ENCODE data around the gene TUBGCP6.

Gene TUBGCP6

DNA sequence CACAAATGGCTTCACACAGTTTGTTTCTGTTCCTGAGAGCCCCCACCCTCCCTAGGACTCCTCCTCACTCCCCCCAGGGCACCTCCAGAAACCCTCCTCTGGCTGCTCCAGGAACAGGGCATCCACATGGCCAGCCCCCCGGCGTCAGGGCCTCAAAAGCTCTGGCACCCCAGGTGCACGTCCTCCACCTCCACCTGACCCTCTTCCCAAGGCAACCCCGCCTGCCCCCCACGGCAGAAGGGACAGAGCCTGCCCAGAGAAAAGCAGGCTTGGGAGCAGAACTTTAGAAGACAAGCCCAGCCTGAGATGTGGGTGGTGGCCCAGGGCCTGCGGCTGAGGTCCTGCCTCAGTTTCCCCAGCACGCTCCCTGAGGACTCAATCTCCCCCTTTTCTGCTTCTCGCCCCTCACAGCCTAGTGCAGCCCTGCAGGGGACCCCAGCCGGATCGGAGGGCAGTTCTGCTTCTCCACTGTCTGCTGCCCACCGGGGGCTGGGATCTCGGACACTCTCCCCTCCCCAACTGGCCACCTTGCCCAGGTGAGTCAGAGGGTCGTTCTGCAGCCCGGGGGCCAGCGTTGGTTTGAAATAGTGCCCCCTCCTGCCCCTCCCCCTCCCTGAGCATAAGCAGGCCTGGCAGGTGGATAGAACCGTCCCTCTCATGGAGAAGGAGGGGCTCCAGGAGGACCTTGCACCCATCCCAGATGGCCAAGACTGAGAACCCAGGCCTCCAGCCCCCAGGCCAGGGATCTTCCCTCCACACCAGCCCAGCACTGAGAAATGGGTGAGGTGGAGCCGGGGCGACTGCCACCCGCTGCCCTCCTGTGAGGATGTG lies 61.5 kb downstream of the TUBGCP6 start:
- TF ChIP-seq, protein P1, sequence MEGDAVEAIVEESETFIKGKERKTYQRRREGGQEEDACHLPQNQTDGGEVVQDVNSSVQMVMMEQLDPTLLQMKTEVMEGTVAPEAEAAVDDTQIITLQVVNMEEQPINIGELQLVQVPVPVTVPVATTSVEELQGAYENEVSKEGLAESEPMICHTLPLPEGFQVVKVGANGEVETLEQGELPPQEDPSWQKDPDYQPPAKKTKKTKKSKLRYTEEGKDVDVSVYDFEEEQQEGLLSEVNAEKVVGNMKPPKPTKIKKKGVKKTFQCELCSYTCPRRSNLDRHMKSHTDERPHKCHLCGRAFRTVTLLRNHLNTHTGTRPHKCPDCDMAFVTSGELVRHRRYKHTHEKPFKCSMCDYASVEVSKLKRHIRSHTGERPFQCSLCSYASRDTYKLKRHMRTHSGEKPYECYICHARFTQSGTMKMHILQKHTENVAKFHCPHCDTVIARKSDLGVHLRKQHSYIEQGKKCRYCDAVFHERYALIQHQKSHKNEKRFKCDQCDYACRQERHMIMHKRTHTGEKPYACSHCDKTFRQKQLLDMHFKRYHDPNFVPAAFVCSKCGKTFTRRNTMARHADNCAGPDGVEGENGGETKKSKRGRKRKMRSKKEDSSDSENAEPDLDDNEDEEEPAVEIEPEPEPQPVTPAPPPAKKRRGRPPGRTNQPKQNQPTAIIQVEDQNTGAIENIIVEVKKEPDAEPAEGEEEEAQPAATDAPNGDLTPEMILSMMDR (IDR thresholded peaks at IDR 0.05; ENCODE audit: low read depth, low read length): no peak
- in situ Hi-C loops (cut with HindIII; ENCODE audit: low sequenced_read_pairs): no loop called here
- no peak overlapping the region for H3K4me3 ChIP-seq (ENCODE audit: low read depth, low read length)
- DNase-seq (ENCODE audit: low read depth, low spot score): no peak

DNA sequence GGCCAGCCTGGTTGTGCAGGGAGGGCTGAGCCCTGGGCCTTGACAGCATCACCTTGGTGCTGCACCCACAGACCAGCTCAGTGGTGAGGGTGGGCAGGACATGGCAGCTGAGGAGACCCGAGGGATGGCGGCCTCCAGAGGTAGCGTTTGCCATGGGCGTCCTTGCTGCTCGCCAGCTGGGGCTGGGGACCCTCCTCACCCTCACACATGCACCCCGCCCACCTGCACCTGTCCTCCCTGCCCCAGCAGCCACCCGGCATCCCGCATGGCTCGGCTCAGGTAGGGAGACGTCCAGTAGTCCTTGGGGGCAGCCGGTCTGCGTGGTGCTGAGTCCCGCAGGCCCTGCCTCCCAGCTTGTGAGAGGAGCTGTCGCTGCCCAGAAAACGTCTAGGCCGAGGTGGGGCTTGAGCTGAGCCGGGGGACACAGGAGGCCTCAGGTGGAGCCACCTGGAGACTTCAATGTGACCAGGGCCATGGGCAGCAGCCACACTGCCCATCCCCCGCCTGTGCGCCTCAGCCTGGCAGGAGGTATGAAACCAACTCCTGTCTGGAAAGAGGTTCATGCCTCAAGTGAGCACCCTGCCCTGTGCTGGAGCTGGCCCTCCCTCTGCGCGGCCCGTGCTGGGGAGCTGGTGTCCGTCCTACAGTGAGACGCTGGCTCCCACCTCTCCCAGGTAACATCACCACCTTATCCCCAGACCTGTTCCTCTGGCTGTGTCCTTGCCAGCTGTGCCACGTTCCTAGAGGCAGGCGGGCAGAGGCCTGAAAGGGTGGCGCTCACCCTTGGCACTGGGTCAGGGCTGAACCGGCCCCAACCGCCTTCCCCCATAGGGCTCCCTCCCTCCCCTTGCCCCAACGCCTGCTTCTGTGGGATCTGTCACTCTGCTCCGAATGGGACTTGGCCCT lies 62.4 kb downstream of the TUBGCP6 start:
- TF ChIP-seq, protein P1 (IDR thresholded peaks at IDR 0.05; ENCODE audit: low read depth, low read length): no peak
- DNase-seq (ENCODE audit: low read depth, low spot score): no peak
- in situ Hi-C loops (cut with HindIII; ENCODE audit: low sequenced_read_pairs): no loop called here
- H3K4me3 ChIP-seq (ENCODE audit: low read depth, low read length): no peak overlapping the region

DNA sequence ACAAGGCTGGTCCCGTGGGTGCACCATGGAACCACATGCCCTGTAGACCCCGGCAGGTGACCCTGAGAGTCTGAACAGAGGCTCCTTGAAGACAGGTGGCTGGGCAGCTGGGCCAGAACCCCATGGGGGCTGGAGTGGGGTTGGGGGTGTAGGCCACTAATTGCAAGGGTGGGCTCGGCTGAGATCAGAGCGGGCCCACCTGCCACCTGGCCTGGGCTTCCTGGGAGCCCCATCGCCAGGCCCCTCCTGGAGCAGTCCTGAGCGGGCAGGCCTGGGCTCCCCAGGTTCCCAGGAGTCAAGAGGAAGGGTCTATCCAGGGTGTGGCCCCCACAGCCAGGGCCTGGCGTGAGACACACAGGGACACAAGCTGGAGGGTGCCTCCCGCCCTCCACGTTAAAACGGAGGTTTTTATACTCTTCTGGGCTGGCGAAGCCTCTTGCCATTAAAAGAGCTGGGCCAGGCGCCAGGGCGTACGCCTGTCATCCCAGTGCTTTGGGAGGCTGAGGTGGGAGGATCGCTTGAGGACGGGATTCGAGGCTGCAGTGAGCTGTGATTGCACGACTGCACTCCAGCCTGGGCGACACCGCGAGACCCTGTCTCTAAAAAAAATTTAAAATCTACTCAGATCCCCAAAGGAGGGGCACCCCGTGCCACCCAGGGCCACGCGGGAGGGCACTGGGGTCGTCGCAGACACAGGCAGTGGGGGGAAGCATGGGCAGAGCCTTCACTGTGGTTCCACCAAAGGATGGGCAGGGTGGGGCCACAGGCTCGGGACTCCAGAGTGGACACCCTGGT lies 63.9 kb downstream of the TUBGCP6 start:
- DNase-seq (ENCODE audit: low read depth, low spot score): no peak
- in situ Hi-C loops (cut with HindIII; ENCODE audit: low sequenced_read_pairs): no loop called here
- TF ChIP-seq, protein P1 (IDR thresholded peaks at IDR 0.05; ENCODE audit: low read depth, low read length): no peak
- H3K4me3 ChIP-seq (ENCODE audit: low read depth, low read length): no peak overlapping the region

DNA sequence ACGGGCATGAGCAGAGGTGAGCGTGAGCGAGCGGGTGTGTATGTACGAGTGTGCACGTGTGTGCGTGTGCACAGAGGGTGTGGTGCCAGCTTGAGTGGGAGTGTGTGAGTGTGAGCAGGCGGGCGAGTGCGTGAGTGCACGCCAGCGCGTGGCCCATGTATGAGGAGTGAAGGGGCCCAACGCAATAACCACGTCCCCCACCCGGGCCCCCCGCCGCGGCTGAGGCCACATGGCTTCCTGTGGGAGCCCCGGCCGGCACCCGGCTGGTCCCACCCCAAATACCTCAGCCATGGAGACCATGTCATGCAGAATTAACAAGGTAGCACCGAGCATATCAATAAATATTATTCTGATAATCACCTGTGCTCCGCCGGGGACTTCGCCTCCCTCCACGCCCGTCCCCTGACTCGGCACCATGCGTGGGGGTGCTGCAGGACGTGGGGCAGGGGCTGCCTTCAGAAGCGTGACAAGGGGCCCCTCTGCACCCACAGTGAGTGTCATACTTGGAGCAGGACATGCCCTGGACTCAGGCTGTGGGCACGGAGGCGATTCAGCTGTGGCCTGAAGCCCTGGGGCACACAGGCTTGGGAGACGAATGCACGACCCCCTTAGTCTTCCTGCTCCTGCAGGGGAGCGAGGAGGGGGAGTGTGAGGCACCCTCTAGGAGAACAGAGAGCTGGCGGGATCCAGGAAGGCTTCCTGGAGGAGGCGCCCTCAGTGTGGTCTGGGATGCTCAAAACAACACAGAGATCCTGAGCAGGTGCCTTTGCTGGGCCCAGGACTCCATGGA lies 64.7 kb downstream of the TUBGCP6 start:
- TF ChIP-seq, protein P1 (IDR thresholded peaks at IDR 0.05; ENCODE audit: low read depth, low read length): no peak
- DNase-seq (ENCODE audit: low read depth, low spot score): no peak
- in situ Hi-C loops (cut with HindIII; ENCODE audit: low sequenced_read_pairs): no loop called here
- no peak overlapping the region for H3K4me3 ChIP-seq (ENCODE audit: low read depth, low read length)

DNA sequence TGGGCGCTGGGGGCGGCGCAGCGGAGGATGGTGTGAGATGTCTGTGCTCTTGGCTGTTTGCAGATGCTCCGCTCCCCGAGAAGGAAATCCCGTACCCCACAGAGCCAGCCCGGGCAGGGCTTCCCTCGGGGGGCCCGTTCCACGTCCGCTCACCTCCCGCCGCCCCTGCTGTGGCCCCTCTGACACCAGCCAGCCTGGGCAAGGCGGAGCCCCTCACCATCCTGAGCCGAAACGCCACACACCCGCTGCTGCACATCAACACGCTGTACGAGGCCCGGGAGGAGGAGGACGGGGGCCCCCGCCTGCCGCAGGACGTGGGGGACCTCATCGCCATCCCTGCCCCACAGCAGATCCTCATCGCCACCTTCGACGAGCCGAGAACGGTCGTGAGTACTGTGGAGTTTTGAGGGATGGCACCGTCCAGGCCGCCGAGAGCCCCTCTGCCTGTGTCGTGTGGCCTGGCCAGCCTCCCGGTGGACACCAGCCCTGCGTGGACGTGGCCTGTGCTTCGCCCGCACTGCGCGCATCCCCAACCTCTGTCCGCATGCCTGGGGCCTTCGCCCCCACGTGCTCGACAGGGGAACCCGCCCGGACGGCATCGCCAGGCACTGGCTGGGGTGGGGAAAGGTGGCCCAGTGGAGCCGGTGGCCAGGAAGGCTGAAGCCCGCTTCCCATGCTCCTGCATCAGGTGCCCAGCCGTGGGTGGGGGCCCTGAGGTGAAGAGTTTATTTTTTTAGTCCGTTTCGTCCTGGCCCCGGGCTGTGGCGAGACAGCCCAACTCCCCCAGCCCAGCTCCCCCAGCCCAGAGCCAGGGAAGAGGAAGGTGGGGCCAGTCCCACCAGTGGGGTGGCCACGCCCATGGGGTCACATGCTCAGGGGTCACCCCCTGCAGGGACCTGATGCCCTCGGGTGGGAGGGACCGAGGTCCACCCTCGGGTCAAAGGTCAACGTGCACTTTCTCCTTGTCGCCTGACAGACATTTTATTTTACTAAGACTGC lies 65.7 kb downstream of the TUBGCP6 start:
- in situ Hi-C loops (cut with HindIII; ENCODE audit: low sequenced_read_pairs): no loop called here
- TF ChIP-seq, protein P1 (IDR thresholded peaks at IDR 0.05; ENCODE audit: low read depth, low read length): no peak
- no peak overlapping the region for H3K4me3 ChIP-seq (ENCODE audit: low read depth, low read length)
- no peak for DNase-seq (ENCODE audit: low read depth, low spot score)
